ENCODE measurements around the gene NTSR2. TPM values are rescaled to one million over a fixed set of nuclear protein-coding genes. Genes with fewer than 3 reads are reported as not detected.
A peak's percentile ranks its signal among the peaks of the same experiment; 100 is the strongest.

The NTSR2 gene
- total and polyA plus RNA-seq, 2 experiments from 2014 or later = 0.10 TPM; not detected in 1

GRCh38 chr2:11630855-11631254 is 39.1 kb downstream of the NTSR2 start:
- H3K27ac Mint-ChIP-seq = peak overlapping the region; percentile 24; the same call in 1 of the 2 replicates
- no peak for ATAC-seq

More at GRCh38 chr2:11630855-11631254, 39.1 kb downstream of the NTSR2 start:
- peaks cover 20% of the 10 kb centered on the region for H3K36me3 ChIP-seq (ENCODE audit: insufficient read depth)
- TF ChIP-seq ETS1 (IDR thresholded peaks at IDR 0.05) (no peak), EZH2 (IDR thresholded peaks at IDR 0.05; ENCODE audit: low read depth, unreplicated experiment) (no peak), POLR2AphosphoS5 (IDR thresholded peaks at IDR 0.05; ENCODE audit: low read depth) (no peak), CTCF (conservative IDR thresholded peaks at IDR 0.05; ENCODE audit: low read depth in 2 of 2) (no peak), EZH2phosphoT487 (IDR thresholded peaks at IDR 0.05; ENCODE audit: unreplicated experiment) (no peak), NANOG (IDR thresholded peaks at IDR 0.05; ENCODE audit: borderline replicate concordance) (no peak), REST (IDR thresholded peaks at IDR 0.05; ENCODE audit: unreplicated experiment) (no peak), ZNF114 (CRISPR knock-in tag; IDR thresholded peaks at IDR 0.05) (no peak), STAT1 (IDR thresholded peaks at IDR 0.05; ENCODE audit: unreplicated experiment) (no peak), JUNB (IDR thresholded peaks at IDR 0.05; ENCODE audit: unreplicated experiment) (no peak), ZNF331 (CRISPR knock-in tag; IDR thresholded peaks at IDR 0.05; ENCODE audit: low read depth) (no peak), CREB1 (CRISPR knock-in tag; IDR thresholded peaks at IDR 0.05; ENCODE audit: low read depth) (no peak), ZNF462 (CRISPR knock-in tag; IDR thresholded peaks at IDR 0.05) (no peak)
- no peaks in the 10 kb centered on the region for H3F3A ChIP-seq (replicated peaks; ENCODE audit: low read depth)
- no peak overlapping the region for H3K4me2 ChIP-seq
- peaks cover 73% of the 10 kb centered on the region for H3K36me3 Mint-ChIP-seq (ENCODE audit: low read depth)
- no peak overlapping the region for H3K4me3 Mint-ChIP-seq
- H2AFZ ChIP-seq = no peak overlapping the region
- no peak overlapping the region for H3K4me3 ChIP-seq
- H3K4me1 Mint-ChIP-seq = peaks cover 5% of the 10 kb centered on the region; the same call in 2 of the 3 replicates
- H4K20me1 ChIP-seq (replicated peaks; ENCODE audit: insufficient read depth) = no peaks in the 10 kb centered on the region; the same call in 1 of the 2 replicates
- H3K4me1 ChIP-seq (ENCODE audit: insufficient read depth) = no peaks in the 10 kb centered on the region
- H3K27me3 ChIP-seq (ENCODE audit: insufficient read depth) = no peaks in the 10 kb centered on the region
- no peaks in the 10 kb centered on the region for H3K9me2 ChIP-seq (ENCODE audit: insufficient read depth)
- no peak for DNase-seq (ENCODE audit: low spot score)
- peaks cover 10% of the 10 kb centered on the region for H3K9me3 Mint-ChIP-seq
- no peak overlapping the region for H3K27ac ChIP-seq (ENCODE audit: low read depth)
- peaks cover 3% of the 10 kb centered on the region for H3K27me3 Mint-ChIP-seq (ENCODE audit: insufficient read depth, low read depth, poor library complexity)
- H3K79me2 ChIP-seq (replicated peaks; ENCODE audit: insufficient read depth) = no peaks in the 10 kb centered on the region
